Pulmonary artery endothelial cell (primary cell): ENCODE measurements around the gene SLC22A12. TPM values are rescaled to one million over a fixed set of nuclear protein-coding genes. Genes with fewer than 3 reads are reported as not detected.
A peak's percentile ranks its signal among the peaks of the same experiment; 100 is the strongest.
"Not testable (repeated sequence)": the region's sequence is repeated elsewhere in the genome, so short reads cannot be mapped to it uniquely, and the experiment has no call there.

Experiments used
- DNase-seq: peaks from one replicate; pipeline ENCODE4 v3.0.0-alpha.2; 2011; ENCODE audit warnings: low read depth, low spot score
- total RNA-seq: library from RNA; depleted of rRNA; stranded (reverse); fragments of >200 nt; gene quantifications from 2 replicates; pipeline ENCODE4 v1.2.3, GENCODE V29; 2014

SLC22A12 gene
- total RNA-seq = not detected in 2 replicates

GRCh38 chr11:64590763-64591221 lies at the start of gene SLC22A12:
Gene SLC22A12 (plus strand): TSS chr11:64591220. CDS start chr11:64591557, 337 bp downstream.
- no peak for DNase-seq

GRCh38 chr11:64542172-64543125 lies 48.6 kb upstream of the SLC22A12 start:
- DNase-seq = no peak

GRCh38 chr11:64543818-64544217 lies 47.2 kb upstream of the SLC22A12 start:
- DNase-seq = no peak

GRCh38 chr11:64544616-64545296 lies 46.3 kb upstream of the SLC22A12 start:
- no peak for DNase-seq

GRCh38 chr11:64545619-64546018 lies 45.4 kb upstream of the SLC22A12 start:
- DNase-seq = peak; percentile 78

DNA sequence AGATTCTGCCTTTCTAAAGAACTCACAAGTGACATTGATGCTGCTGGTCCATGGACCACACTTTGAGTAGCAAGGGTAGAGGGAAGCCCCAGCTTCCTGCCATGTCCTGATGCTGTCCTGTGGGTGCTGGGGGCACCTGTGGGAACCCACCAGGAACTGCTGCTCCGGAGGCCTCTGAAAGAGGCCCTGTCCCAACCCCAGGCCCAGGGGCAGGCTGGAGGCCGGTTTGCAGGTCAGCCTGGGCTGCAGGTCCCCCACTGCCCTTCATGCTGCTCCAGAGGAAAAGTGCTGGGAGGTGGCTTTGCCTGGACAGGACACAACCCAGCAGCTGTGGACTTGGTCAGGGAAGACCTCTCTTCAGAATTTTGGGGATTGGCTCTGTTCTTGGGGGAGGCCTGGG lies 44.8 kb upstream of the SLC22A12 start:
- DNase-seq = no peak

GRCh38 chr11:64546600-64546999 lies 44.4 kb upstream of the SLC22A12 start:
- DNase-seq = no peak

DNA sequence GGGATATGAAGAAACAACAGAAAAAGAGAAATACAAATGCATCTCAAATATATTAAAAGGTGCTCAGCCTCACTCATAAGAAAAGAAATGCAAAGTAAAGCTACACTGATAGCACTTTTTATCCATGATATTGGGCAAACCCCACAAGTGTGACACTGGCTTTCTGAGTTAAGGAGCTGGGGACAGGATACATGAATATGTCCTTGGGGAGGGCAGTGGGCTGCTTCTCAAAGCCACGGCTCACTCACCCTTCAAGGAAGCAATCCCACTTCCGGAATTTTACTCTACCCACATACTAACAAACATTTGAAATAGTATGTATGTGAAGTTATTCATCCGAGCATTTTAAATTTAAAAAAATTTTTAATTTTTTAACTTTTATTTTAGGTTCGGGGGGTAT lies 41.1 kb upstream of the SLC22A12 start:
- DNase-seq = no peak

DNA sequence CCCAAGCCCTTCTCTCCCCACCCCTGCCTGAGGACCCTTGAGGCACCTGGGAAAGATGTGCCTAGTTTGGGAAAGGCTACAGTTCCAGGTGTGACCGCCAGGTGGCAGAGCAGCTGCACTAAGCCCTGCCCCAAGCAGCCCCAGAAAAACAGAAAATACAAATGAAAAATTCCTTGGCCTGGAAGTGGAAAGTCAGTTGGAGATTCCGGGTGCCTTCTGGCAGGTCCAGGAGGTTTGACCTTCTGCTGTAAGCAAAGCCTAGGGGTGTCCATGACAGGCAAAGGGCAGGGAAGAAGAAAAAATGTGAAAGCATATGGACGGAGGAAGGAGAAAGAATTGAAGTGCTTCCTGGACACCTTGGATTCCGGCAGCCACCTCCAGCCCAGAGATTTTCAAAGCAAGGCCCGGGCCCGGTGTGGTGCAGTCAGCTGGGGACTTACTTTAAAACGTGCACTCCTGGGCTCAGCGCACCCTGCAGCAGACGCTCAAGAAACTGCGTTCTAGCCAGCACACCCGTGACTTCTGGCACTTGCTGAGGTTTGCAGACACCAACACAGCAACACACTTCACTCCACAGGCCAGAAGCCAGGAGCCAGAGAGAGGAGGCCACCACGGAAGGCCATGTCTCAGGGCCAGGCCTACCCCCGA lies 37.3 kb upstream of the SLC22A12 start:
- DNase-seq = no peak

DNA sequence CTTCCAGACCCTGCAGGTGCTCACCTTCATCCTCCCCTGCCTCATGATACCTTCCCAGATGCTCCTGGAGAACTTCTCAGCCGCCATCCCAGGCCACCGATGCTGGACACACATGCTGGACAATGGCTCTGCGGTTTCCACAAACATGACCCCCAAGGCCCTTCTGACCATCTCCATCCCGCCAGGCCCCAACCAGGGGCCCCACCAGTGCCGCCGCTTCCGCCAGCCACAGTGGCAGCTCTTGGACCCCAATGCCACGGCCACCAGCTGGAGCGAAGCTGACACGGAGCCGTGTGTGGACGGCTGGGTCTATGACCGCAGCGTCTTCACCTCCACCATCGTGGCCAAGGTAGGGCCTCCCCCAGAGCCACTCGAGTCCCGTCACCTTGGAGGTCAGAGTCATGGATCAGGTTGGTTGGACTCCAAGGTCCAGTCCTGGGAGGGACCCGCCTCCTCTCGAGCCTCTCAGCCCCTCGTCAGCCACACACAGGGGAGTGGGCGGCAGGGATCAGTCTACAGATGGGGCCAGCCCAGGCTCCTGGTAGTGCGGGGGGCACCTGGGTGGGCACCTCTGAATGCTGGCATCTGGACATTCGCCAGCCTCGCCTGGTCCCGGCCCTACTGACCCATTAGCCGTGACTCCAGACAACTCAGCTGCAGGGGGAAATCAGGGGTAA lies 34.8 kb upstream of the SLC22A12 start:
- DNase-seq = no peak

GRCh38 chr11:64556721-64557250 lies 34.2 kb upstream of the SLC22A12 start:
- no peak for DNase-seq

DNA sequence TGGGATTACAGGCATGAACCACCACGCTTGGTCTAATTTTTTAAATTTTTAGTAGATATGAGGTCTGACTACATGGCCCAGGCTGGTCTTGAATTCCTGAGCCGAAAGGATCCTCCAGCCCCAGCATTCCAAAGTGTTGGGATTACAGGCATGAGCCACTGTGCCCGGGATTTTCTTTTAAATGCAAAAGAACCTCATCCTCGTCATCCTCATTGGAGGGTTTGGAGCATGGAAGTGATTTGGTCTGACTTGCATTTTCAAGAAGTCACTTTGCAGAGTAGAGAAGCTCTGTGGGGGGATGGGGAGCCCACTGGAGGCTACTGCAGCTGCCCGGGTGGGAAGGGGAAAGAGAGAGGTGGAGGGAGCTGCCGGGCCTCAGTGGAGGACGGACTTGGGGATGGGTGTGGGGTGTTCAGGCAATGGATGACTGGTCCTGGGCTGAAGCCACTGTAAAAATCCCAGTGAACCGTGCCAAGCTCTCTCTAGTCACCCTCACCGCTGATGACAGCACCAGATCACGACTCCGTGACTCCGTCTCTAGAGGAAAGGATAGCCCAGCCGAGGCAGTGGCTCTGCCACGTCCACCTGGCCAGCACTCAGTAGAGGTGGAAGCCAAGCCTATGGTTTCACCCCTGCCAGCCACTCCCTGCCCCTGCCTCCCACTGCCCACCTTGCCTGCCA lies 32.8 kb upstream of the SLC22A12 start:
- DNase-seq = no peak

DNA sequence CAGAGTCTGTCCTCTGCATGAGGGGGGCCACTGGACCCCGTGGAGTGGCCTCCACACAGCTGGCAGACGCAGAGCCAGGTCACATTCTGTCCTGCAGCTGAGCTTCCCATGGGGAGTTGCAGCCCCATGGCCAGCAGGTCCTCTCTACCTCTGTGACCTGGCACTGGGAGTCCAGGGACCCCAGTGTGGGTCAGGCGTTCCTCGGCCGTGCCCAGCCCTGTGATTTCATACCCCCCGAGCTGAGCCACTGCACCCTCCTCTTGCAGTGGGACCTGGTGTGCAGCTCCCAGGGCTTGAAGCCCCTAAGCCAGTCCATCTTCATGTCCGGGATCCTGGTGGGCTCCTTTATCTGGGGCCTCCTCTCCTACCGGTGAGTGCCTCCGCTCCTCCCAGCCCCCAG lies 32.2 kb upstream of the SLC22A12 start:
- DNase-seq = no peak

DNA sequence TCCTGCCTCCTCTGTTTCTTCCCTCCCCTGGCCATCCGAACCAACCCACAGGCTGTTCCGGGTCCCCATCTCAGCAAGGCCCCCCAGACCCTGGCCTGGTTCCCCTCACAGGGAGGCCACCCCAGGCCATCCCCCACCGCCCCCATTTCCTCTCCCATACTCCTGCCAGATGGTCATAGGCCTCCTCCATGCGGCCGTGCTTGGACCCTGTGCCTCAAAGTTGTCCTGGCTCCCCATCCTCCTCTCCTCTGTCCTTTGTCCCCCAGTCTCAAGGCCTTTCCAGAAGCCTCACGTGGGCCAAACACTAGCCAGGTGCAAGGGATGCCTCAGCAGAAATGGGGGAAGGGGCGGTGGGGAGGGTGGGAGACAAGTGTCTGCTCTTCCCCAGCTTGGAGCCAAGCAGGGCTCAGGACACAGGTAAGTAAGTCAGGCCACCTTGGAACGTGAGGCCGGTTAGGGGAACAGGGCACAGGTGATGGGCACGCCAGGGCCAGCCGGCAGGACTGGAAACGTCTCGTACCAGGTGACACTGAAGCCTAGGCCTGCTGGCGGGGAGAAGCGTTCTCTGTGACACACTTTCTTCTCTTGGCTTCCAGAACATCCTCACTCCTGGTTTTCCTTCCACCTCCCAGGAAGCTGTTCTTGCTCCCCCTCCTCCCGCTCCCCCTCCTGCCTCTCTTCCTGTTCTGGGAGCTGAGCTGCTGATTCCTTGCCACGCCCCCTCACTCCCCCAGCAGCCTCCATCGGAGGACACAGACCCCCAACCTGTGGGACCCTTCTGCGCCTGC lies 31.5 kb upstream of the SLC22A12 start:
- DNase-seq = no peak

DNA sequence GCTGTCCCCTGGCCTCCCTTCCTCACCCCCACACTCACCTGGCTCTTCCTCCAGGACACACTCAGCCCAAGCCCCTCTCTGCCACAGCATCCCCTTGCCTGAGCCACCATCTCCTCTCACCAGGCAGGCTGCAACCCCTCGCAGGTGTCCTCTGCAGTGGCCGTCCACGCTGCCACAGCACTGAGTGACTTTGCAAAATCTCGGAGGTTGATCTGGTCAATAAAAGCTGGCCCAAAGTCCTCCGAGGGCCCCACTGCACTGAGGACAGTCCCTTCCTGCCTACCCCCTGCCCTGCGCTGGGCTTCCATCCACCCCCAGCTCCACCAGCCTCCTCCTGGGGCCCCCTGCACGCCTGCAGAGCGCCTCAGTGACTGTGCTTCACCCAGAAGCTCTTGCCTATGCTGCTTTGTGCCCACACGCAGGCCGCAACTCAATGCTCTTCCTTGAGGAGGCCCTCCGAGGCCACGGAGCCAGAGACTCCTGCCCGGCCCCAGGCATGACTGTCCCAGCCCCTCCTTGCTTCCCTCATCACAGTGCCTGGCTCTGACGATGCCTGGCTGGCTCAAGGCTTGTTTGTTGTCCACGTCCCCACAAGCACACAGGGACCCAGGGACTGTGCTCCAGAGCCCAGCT lies 30.8 kb upstream of the SLC22A12 start:
- DNase-seq = no peak

- DNase-seq = no peak
Observed at GRCh38 chr11:64560941-64561340, 30.1 kb upstream of the SLC22A12 start.

GRCh38 chr11:64561429-64561828 lies 29.6 kb upstream of the SLC22A12 start:
- DNase-seq = not testable (repeated sequence)

GRCh38 chr11:64561984-64562722 lies 28.9 kb upstream of the SLC22A12 start:
- no peak for DNase-seq
